Measurements from ENCODE around the gene TRIM14.

TRIM14 gene

GRCh38 chr9:98158071-98158831, 39.2 kb upstream of the TRIM14 start:
- TF ChIP-seq POLR2AphosphoS5 (IDR thresholded peaks at IDR 0.05; ENCODE audit: borderline replicate concordance, low read depth, low read length) = no peak
- TF ChIP-seq EZH2 (IDR thresholded peaks at IDR 0.05) = no peak
- no peak for TF ChIP-seq FOXP2 (optimal IDR thresholded peaks at IDR 0.05; ENCODE audit: control extremely low read depth, extremely low read length, insufficient read depth)
- no peaks in the 10 kb centered on the region for H3K9me3 ChIP-seq (ENCODE audit: low read depth, low read length)
- DNase-seq (ENCODE audit: low read depth, low spot score) = no peak
- no peak overlapping the region for H3K4me3 ChIP-seq
- H3K9ac ChIP-seq (ENCODE audit: insufficient read length) = no peak overlapping the region
- H3K36me3 ChIP-seq (ENCODE audit: insufficient read depth, low read length) = no peaks in the 10 kb centered on the region
- no peak overlapping the region for H3K27ac ChIP-seq

GRCh38 chr9:98157372-98157771, 38.4 kb upstream of the TRIM14 start:
- Histone ChIP-seq H3K9ac (ENCODE audit: insufficient read length) (no peak overlapping the region), H3K27ac (no peak overlapping the region), H3K4me3 (no peak overlapping the region), H3K36me3 (ENCODE audit: insufficient read depth, low read length) (no peaks in the 10 kb centered on the region), H3K9me3 (ENCODE audit: low read depth, low read length) (no peaks in the 10 kb centered on the region)
- DNase-seq (ENCODE audit: low read depth, low spot score) = no peak
- TF ChIP-seq EZH2 (IDR thresholded peaks at IDR 0.05) = no peak
- TF ChIP-seq POLR2AphosphoS5 (IDR thresholded peaks at IDR 0.05; ENCODE audit: borderline replicate concordance, low read depth, low read length) = no peak
- TF ChIP-seq FOXP2 (optimal IDR thresholded peaks at IDR 0.05; ENCODE audit: control extremely low read depth, extremely low read length, insufficient read depth) = no peak

- Histone ChIP-seq H3K27ac (no peak overlapping the region), H3K36me3 (ENCODE audit: insufficient read depth, low read length) (no peaks in the 10 kb centered on the region), H3K4me3 (no peak overlapping the region), H3K9ac (ENCODE audit: insufficient read length) (no peak overlapping the region), H3K9me3 (ENCODE audit: low read depth, low read length) (no peaks in the 10 kb centered on the region)
- no peak for DNase-seq (ENCODE audit: low read depth, low spot score)
- TF ChIP-seq POLR2AphosphoS5 (IDR thresholded peaks at IDR 0.05; ENCODE audit: borderline replicate concordance, low read depth, low read length) (no peak), EZH2 (IDR thresholded peaks at IDR 0.05) (no peak), FOXP2 (optimal IDR thresholded peaks at IDR 0.05; ENCODE audit: control extremely low read depth, extremely low read length, insufficient read depth) (no peak)
Measured at GRCh38 chr9:98154678-98155077, 35.7 kb upstream of the TRIM14 start.

GRCh38 chr9:98152526-98152925, 33.5 kb upstream of the TRIM14 start:
- H3K36me3 ChIP-seq (ENCODE audit: insufficient read depth, low read length) = no peaks in the 10 kb centered on the region
- DNase-seq (ENCODE audit: low read depth, low spot score) = no peak
- no peak overlapping the region for H3K4me3 ChIP-seq
- no peak overlapping the region for H3K27ac ChIP-seq
- H3K9ac ChIP-seq (ENCODE audit: insufficient read length) = no peak overlapping the region
- no peaks in the 10 kb centered on the region for H3K9me3 ChIP-seq (ENCODE audit: low read depth, low read length)
- TF ChIP-seq POLR2AphosphoS5 (IDR thresholded peaks at IDR 0.05; ENCODE audit: borderline replicate concordance, low read depth, low read length) = no peak
- TF ChIP-seq EZH2 (IDR thresholded peaks at IDR 0.05) = no peak
- TF ChIP-seq FOXP2 (optimal IDR thresholded peaks at IDR 0.05; ENCODE audit: control extremely low read depth, extremely low read length, insufficient read depth) = no peak

- H3K9me3 ChIP-seq (ENCODE audit: low read depth, low read length) = no peaks in the 10 kb centered on the region
- H3K4me3 ChIP-seq = no peak overlapping the region
- no peak overlapping the region for H3K9ac ChIP-seq (ENCODE audit: insufficient read length)
- TF ChIP-seq FOXP2 (optimal IDR thresholded peaks at IDR 0.05; ENCODE audit: control extremely low read depth, extremely low read length, insufficient read depth) = no peak
- no peak for TF ChIP-seq POLR2AphosphoS5 (IDR thresholded peaks at IDR 0.05; ENCODE audit: borderline replicate concordance, low read depth, low read length)
- TF ChIP-seq EZH2 (IDR thresholded peaks at IDR 0.05) = no peak
- H3K27ac ChIP-seq = no peak overlapping the region
- H3K36me3 ChIP-seq (ENCODE audit: insufficient read depth, low read length) = no peaks in the 10 kb centered on the region
- DNase-seq (ENCODE audit: low read depth, low spot score) = no peak
Measured at GRCh38 chr9:98150721-98151120, 31.7 kb upstream of the TRIM14 start.

GRCh38 chr9:98150164-98150563, 31.1 kb upstream of the TRIM14 start:
- H3K36me3 ChIP-seq (ENCODE audit: insufficient read depth, low read length) = no peaks in the 10 kb centered on the region
- no peak for TF ChIP-seq EZH2 (IDR thresholded peaks at IDR 0.05)
- TF ChIP-seq POLR2AphosphoS5 (IDR thresholded peaks at IDR 0.05; ENCODE audit: borderline replicate concordance, low read depth, low read length) = no peak
- no peak for TF ChIP-seq FOXP2 (optimal IDR thresholded peaks at IDR 0.05; ENCODE audit: control extremely low read depth, extremely low read length, insufficient read depth)
- no peaks in the 10 kb centered on the region for H3K9me3 ChIP-seq (ENCODE audit: low read depth, low read length)
- H3K4me3 ChIP-seq = no peak overlapping the region
- no peak for DNase-seq (ENCODE audit: low read depth, low spot score)
- no peak overlapping the region for H3K27ac ChIP-seq
- H3K9ac ChIP-seq (ENCODE audit: insufficient read length) = no peak overlapping the region

GRCh38 chr9:98149422-98149821, 30.4 kb upstream of the TRIM14 start:
- H3K9ac ChIP-seq (ENCODE audit: insufficient read length) = no peak overlapping the region
- no peak overlapping the region for H3K4me3 ChIP-seq
- no peaks in the 10 kb centered on the region for H3K36me3 ChIP-seq (ENCODE audit: insufficient read depth, low read length)
- TF ChIP-seq EZH2 (IDR thresholded peaks at IDR 0.05) = no peak
- TF ChIP-seq FOXP2 (optimal IDR thresholded peaks at IDR 0.05; ENCODE audit: control extremely low read depth, extremely low read length, insufficient read depth) = no peak
- no peak for TF ChIP-seq POLR2AphosphoS5 (IDR thresholded peaks at IDR 0.05; ENCODE audit: borderline replicate concordance, low read depth, low read length)
- no peak overlapping the region for H3K27ac ChIP-seq
- no peak for DNase-seq (ENCODE audit: low read depth, low spot score)
- H3K9me3 ChIP-seq (ENCODE audit: low read depth, low read length) = no peaks in the 10 kb centered on the region

GRCh38 chr9:98148486-98148885, 29.5 kb upstream of the TRIM14 start:
- TF ChIP-seq POLR2AphosphoS5 (IDR thresholded peaks at IDR 0.05; ENCODE audit: borderline replicate concordance, low read depth, low read length) (no peak), FOXP2 (optimal IDR thresholded peaks at IDR 0.05; ENCODE audit: control extremely low read depth, extremely low read length, insufficient read depth) (no peak), EZH2 (IDR thresholded peaks at IDR 0.05) (no peak)
- no peak for DNase-seq (ENCODE audit: low read depth, low spot score)
- Histone ChIP-seq H3K9me3 (ENCODE audit: low read depth, low read length) (no peaks in the 10 kb centered on the region), H3K36me3 (ENCODE audit: insufficient read depth, low read length) (no peaks in the 10 kb centered on the region), H3K27ac (no peak overlapping the region), H3K9ac (ENCODE audit: insufficient read length) (no peak overlapping the region), H3K4me3 (no peak overlapping the region)

- no peak overlapping the region for H3K27ac ChIP-seq
- H3K9ac ChIP-seq (ENCODE audit: insufficient read length) = no peak overlapping the region
- no peak for TF ChIP-seq FOXP2 (optimal IDR thresholded peaks at IDR 0.05; ENCODE audit: control extremely low read depth, extremely low read length, insufficient read depth)
- no peak for TF ChIP-seq POLR2AphosphoS5 (IDR thresholded peaks at IDR 0.05; ENCODE audit: borderline replicate concordance, low read depth, low read length)
- TF ChIP-seq EZH2 (IDR thresholded peaks at IDR 0.05) = no peak
- no peaks in the 10 kb centered on the region for H3K36me3 ChIP-seq (ENCODE audit: insufficient read depth, low read length)
- H3K9me3 ChIP-seq (ENCODE audit: low read depth, low read length) = no peaks in the 10 kb centered on the region
- H3K4me3 ChIP-seq = no peak overlapping the region
- no peak for DNase-seq (ENCODE audit: low read depth, low spot score)
Measured at GRCh38 chr9:98147582-98147981, 28.6 kb upstream of the TRIM14 start.
